HUDEP-2 (cell line): ENCODE measurements around the gene PRKCA.

Experiments used
- DNase-seq, 76 experiments: peaks; one replicate each; lab custom pipeline; 2025; ENCODE audit not compliant: unreplicated experiment in 76 of 76; lab: John Stamatoyannopoulos, UW

PRKCA gene

DNA sequence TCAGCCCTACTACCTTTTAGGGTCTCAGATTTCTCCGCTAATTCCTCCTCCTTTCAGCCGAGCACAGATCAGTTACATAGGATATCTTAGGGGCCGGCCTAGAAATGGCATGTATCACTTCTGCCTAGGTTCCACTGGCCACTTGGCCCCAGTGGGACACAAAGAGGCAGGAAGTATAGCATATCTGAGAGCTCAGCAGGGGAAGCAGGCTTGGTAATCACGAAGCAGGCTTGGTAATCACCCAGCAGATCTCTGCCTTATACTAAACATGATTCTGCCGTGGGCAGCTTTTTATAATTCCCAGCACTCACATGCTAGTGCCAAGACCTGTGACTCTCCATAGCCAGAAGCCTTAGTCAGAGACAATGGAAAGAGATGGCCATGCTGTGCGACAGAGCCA, 472.9 kb downstream of the PRKCA start:
- DNase-seq, result no peak

DNA sequence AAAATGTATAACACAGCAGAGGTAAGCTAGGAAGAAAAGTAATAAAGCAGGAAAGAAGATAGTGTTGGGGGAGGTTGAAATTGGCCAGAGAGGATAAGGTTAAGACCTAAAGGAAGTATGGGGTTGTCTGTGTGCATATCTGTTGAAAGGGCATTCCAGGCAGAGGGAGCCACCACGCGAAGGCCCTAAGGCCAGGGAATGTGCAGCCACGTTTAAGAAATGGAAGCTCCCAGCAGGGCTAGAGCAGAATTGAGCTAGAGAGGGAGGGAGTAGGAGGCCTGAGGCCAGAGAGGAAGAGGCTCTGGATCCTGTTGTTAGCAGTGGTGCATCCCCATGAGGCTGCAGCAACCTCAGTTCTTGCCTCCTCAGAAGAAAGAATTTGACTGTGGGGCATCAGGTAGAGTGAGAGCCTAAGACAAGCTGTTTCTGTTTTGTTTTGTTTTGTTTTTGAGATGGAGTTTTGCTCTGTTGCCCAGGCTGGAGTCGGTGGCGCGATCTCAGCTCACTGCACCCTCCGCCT, 473.5 kb downstream of the PRKCA start:
- DNase-seq, result no peak

DNA sequence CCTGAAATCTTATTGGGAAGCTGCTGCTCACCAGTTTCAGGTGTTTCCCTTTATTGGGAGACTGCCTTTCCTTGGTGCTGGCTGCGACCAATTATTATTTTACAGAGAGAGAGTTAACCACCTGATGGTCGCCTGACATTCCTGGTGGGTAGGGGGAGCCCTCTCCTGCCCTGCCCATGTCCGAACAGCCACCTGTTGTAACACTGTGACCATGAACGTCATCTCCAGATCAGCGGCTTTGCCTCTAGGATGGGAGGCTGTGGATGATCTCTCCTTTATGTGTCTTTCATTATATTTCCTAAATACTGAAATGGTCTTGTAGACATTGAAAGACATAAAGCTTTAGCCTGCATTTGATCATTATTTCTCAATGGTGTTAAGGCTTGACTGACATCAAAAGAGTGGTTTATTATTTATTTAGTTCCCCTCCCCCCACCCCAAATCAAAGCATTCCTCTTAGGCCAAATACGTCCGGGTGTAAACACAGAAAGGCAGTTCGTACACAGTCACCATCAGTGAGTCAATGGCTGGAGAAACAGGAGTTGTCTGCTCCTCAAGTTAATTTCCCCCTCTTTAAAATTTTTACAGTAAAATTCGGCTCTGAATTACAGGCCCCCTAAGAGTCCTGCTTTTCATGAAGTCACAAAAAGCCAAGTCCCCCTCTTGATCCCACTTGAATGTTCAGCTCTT, 474.7 kb downstream of the PRKCA start:
- DNase-seq, result no peak

DNA sequence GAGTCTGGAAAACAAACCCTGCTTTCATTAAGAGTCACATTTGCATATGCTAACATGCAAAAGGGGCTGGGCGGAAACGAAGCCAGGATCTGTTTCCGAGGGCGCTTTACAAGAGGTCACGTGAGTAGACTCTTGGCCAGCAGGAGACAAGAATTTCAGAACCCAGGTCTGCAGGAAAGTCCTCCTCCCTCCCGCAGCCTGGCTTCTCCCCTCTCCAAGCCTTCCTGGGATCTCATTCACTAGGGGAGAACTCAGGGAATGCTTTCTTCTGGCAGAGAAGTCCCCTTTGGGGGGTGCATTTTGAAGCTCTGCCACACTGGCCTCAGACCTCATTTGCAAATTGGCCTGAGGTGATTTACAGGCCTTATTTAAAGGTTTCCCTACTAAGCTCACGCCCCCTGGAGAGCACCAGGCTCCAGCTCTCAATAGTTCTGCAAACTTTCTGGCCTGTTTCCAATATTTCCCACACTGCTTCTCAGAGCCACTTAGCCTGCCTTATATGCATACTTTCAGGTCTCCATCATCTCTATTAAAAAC, 475.3 kb downstream of the PRKCA start:
- no peak for DNase-seq

DNA sequence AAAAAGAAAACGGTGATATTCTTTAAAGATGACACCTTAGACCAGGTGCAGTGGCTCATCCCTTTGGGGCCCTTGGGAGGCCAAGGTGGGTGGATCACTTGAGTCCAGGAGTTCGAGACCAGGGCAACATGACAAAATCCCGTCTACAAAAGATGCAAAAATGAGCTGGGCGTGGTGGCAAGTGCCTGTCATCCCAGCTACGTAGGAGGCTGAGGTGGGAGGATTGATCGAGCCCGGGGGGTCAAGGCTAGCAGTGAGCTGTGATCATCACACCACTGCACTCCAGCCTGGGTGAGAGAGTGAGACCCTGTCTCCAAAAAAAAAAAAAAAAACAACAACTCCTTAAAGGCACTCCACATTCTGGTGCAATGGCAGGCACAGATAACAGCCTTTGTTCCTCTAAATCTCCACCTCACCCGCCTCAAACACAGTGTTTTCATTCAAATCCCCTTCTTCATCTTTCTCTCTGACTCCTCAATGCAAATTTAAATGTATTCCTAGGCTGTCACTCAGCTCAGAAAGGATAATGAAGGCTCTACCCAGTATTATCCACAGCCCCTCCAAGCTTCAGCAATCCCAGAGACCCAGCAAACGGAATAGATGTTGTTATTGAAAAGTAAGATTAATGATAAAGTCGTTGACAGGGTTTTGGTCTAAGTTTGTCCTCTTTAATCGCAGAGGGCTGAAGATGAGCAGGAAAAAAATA, 476.3 kb downstream of the PRKCA start:
- DNase-seq, result no peak

DNA sequence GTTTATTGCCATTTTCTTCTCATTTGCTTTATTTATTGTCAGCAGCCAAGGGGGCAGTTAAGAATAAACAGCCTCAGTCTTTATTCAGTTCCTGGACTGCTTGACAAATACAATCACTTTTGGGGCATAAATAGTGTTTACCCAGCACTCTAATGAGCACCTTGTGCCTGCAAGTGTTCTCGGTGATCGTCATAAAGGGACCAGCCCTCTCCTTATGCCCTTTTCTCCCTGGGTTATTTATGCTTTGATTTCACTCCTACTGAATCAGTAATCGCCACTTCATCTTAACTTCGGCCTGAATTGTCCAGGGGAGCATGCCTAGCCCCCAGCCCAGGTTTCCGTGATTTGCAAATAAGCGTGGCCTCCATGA, 476.8 kb downstream of the PRKCA start:
- no peak for DNase-seq

DNA sequence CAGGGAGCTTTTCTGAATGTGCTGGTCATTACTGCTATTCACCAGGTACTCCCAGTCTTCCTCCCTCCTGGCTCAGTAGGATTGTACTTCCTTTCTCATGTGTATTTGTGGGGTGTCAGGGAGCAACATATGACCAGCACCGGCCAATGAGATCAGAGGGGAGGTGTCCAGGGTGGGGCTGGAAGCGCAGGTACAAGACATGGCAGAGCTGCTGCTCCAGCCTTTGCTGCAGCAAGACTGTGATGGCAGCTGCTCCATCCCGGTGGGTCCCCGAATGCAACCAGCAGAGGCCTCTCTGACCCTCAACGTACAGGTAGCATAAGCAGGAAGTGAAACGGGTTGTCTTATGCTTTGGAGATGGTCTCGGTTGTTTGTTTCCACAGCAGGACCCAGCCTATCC, 478.7 kb downstream of the PRKCA start:
- no peak for DNase-seq

DNA sequence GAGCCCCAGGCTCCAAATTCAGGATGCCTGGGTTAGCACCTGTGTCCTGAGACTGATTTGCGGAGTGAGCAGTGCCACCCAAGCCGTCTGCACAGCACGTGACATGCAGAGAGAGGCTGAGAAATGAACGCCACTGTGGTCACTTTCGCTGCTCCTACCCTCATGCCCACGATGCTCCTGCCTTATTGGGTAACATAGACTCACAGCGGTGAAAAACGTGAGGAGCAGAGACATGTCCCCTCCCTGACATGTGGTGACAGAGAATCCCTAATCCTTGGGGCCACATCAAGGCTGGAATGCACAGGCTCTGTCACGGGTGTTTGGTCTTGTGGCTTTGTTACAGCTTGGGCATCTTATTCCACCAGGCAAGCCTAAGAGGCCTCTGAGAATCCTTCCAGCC, 480.4 kb downstream of the PRKCA start:
- DNase-seq, result no peak

DNA sequence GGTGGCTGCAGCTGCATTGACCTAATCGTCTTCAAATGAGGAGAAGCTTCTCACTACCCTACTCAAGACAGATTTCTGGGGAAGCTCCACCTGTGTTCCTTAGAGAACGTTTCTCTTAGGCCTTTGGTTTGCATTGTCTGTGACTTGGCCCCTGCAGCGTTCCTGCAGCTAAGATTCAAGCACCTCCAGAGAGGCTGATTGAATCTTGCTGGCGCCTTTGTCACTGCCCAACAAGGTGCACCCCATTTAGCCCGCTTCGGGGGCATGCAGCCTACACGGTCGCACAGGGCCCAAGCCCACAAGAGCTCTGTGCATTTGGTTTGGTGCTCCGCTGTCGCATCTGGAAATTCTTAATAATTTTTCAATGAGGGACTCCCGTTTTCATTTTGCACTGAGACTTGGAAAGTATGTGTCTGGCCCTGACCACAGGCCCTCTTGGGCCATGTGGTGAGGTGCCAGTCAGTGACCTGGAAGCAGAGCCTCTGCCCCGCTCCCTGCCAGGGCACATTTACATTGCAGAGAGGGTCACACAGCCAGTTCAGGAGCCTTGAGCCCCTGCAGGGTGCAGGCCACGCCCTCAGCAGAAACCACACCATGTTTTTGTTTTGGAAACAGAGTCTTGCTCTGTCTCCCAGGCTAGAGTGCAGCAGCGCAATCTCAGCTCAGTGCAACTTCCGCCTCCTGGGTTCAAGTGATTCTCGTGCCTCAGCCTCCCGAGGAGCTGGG, 481.4 kb downstream of the PRKCA start:
- DNase-seq, result no peak

DNA sequence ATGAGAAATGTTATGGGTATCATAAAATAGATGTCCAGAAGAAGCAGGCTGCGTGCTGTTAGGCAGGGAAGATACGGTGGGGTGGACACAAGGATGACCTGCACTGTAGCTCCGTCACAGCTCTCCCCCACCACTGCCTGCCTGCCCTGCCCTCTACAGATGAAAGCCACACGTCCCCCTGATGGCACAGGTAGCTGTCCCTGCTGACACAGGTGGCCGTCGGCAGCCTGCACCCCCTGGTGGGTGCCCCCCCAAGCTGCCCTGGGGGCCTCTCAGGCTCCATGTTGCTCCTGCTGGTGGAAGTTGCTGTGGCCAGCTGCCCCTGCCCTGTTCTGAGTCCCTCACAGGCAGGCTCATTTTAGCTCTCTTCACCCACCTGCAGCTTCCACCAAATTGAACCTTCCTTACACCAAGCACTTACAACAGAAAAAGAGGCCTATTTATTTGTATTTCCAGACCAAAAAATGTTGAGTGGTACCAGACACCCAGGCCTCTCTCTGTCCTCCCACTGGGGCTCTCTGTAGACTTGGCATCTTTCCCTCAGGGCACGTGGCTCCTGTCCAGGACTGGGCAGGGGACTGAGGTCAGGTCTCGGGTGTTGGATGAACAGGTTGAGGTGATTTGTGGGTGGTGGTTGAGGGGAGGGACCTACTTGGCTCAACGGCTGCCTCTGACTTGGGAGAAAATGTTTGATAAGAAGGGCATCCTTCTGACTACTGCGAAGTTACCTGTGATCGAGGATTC, 482.4 kb downstream of the PRKCA start:
- DNase-seq, result no peak

DNA sequence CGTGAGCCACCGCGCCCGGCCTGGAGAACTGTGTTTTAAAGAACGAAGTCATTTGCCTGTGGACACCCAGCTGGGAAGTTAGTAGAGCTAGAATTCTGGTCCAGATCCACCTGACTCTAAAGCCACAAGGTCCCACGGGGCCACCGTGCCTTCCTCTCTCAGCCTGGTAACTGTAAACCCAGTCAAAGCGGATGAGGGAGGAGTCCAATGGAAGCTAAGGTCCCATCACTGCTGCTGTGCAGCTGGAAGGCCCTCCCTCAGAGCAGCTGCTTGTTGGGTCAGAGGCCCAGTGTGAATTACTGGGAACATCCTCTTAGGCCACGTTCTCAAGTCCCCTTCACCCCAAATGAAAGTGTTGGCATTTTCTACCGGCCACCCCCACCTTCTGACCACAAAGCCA, 483.7 kb downstream of the PRKCA start:
- DNase-seq, result no peak

DNA sequence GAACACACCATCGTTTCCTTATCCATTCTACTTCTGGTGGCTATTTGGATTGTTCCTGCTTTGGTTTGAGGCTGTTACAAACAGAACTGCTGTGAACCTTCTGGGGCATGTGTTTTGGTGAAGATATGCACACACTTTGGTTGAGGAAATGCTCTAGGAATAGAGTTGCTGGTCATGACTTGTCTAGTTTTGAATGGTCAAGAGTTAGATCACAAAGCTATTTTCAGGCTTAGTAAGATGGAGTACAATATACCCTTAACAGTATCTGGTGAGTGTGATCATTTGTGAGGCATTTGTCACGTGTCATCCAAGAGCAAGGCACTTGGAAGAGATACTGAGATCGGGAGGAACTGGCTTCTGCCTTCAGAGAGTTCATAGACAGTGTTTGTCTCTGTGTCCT, 485.5 kb downstream of the PRKCA start:
- DNase-seq, result no peak

DNA sequence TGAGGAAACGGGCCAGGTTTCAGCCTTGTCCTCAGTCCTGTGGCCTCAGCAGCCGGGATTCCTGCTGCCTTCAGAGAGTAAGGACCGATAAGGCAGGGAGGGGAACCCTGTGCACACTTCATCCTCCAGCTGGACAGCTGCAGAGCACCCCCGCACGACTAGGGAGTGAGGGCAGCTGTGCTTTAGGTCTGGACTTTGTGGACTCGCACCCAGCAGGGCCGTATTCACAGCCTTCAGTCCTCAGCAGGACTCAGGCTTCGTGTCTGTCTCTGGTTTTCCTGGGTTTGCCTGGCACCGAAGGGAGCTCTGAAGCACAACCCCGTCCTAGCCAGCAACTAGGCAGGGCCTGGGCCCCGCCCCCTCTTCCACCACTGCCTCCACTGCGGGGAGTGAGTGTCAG, 486.7 kb downstream of the PRKCA start:
- no peak for DNase-seq

DNA sequence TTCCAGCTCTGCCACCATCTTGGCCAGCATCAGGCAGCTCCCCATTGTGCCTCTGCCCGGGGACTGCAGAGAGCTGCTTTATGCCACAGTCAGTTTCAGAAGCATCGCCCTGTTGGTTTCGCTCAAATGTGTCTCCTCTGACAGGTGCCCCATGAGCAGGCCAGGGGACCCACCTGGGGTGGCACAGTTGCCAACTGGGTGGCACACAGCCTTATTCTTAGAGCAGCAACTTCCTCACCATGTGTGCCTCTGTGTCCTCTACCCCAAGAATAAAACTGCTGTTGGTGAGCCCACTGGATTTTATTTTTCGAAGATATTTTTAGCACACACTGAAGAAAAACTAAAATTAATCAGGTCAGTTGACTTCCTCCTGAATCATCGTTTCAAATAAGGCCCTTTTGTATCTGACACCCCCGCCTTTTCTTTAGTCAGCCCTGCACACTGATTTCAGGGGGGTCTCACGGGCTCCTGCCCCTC, 487.6 kb downstream of the PRKCA start:
- no peak for DNase-seq

DNA sequence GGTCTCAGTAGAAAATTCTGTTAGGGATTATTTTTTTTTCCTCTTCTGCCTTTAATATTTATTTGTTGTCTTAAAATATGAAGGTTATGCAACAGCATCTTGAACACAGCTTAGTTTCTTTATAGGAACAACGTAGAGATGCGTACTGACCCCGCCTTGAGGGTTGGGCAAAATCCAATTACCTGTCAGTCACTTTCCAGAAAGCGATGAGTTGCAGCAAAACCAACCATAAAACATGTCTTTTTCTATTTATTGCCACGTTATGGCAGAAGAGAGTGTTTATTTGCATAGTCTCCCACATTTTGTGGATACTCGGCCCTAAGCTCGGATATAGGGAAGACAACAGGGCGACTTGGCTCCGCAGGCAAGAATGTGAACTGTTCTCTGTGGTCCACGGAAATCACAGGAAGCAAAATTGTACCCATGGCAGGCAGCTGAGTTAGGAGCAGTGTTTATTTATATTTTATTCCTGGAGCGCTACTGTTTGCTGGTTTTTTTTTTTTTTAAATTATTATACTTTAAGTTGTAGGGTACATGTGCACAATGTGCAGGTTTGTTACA, 488.2 kb downstream of the PRKCA start:
- DNase-seq, result no peak

DNA sequence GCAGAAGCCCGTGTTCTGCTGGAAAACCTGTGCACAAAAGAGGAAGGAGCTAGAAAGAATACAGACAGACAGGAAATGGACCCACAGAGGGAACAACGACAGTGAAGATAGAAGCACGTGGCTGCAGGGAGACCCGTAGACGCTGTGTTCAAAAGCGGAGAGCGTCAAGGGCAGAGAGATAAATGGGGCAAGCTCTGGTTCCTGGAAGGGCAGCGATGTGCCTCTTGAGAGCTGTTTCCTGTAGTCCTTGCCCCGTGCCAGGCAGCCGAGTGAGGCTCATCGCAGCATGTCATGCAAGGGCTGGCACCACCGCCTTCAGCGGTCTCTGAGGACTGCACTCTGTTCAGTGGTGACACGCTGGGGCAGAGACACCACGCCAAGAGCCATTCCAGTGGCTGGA, 488.9 kb downstream of the PRKCA start:
- no peak for DNase-seq

DNA sequence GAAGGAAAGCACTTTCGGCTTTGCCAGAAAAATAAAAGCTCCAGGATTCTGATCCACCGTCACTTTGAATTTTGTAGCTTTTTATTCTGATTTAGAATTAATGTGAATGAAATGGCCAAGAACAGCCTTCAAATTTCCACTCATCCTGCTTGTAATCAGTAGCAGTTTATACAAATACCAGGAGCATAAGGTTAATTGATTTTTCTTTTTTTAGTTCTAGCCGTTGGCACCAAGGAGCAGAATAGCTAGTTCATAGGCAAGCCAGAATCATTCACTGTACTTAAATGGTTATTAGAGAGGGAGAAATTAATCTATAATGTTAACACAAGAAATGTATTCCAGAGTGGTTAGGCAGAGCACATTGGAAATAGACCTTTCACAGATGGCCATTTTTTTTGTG, 491.4 kb downstream of the PRKCA start:
- DNase-seq, result no peak

DNA sequence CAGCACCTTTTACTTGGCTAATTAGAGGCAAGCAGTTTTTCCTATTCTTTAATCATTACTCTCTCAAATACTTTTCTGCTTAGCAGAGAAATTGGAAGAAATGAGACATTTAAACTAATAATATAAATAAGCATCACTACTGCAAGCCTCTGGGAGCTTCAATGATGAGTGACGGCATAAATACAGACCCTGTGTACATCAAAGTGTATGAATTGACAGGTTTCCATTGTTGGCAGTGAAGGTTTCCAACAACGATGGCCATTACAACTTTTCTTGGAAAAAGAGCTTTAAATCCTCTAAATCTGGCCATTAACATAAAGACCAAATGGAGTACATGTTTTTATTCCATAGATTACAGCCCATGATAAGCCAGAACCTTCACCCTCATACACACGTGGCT, 493.1 kb downstream of the PRKCA start:
- DNase-seq, result no peak

DNA sequence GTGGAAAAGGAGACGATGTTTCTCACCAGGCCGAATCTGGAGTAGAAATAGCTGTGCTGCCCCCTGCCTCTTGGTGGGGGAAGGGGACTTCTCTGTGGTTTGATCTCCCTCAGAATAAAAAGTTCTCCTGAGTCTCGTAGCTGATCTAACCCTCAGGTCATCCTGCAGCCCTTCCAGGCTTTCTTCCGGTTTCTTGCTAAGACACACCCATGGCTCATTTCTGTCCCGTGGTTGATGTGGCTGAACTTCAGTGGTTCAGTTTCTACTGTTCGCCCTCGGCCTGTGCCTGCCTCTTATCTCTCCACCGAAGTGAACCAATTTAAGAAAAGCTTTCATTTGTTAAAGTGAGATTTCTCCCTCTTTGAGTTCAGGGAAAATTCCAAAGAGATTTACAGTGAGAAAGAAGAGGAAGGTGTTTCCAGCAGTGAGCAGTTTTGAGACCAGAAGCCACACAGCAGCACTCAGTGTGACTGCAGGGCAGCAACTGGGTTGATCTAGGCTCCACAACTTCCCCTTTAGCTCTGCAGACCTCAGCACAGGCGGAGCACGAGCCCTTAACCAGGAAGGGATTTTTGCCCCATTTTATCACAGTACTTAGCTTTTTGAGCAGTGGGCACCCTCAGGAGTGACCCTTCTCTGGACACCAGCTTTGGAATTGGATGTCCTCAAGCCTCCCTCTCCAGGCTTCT, 497.6 kb downstream of the PRKCA start:
- DNase-seq, result no peak

DNA sequence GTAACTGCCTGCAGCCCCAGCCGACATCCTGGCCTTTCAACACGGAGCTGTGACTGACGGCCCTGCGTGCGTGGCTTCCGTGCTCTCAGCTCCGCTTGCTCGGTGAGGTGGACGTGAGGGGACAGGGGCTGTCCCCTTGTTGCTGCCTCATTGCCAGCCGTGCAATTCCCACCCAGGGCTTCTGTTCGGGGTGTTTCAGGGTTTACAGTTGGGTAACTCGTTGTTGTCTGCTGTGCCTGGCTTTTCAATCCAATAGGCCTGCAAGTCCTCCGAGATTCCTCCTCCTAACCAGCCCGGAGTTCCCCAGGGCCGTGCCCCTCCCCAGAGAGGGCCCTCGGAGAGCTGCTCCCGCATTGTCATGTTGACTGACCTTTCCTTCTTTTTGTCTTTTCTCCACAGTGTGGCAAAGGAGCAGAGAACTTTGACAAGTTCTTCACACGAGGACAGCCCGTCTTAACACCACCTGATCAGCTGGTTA, 501.1 kb downstream of the PRKCA start:
- DNase-seq, result no peak
